GM19397 (cell line): Measurements from ENCODE around the gene PSD4.
A peak's percentile ranks its signal among the peaks of the same experiment; 100 is the strongest.

Experiments
- ATAC-seq: cut with Tn5 transposase; IDR thresholded peaks from one replicate; pipeline ENCODE4 v1.9.1; 2021; ENCODE audit warnings: mild to moderate bottlenecking, moderate library complexity; ENCODE audit not compliant: unreplicated experiment

Gene PSD4

GRCh38 chr2:113167115-113167932, 6.4 kb upstream of the PSD4 start:
- no peak for ATAC-seq

GRCh38 chr2:113167962-113168340, 5.8 kb upstream of the PSD4 start:
- ATAC-seq, result no peak

GRCh38 chr2:113169002-113169530, 4.7 kb upstream of the PSD4 start:
- ATAC-seq, result no peak

- ATAC-seq, result no peak
These were observed 4.2 kb upstream of the PSD4 start for GRCh38 chr2:113169586-113169985.

- ATAC-seq, result no peak
These were observed 2.3 kb upstream of the PSD4 start for GRCh38 chr2:113171334-113172075.

GRCh38 chr2:113172721-113173541, 840 bp upstream of the PSD4 start:
- no peak for ATAC-seq

GRCh38 chr2:113174376-113174750, 592 bp downstream of the PSD4 start:
- ATAC-seq, result no peak

- peak; percentile 62 for ATAC-seq
These were observed 1.4 kb downstream of the PSD4 start for GRCh38 chr2:113175042-113175628.

GRCh38 chr2:113175736-113176695, 2.2 kb downstream of the PSD4 start:
- ATAC-seq, result no peak

- ATAC-seq, result no peak
These were observed 3.1 kb downstream of the PSD4 start for GRCh38 chr2:113176696-113177355.

GRCh38 chr2:113178069-113178746, 4.4 kb downstream of the PSD4 start:
- no peak for ATAC-seq

GRCh38 chr2:113178891-113179290, 5.1 kb downstream of the PSD4 start:
- no peak for ATAC-seq

- no peak for ATAC-seq
These were observed 5.8 kb downstream of the PSD4 start for GRCh38 chr2:113179446-113180045.

- ATAC-seq, result no peak
These were observed 6.6 kb downstream of the PSD4 start for GRCh38 chr2:113180131-113180946.

- ATAC-seq, result no peak
These were observed 7.7 kb downstream of the PSD4 start for GRCh38 chr2:113181258-113182051.

- no peak for ATAC-seq
These were observed 8.9 kb downstream of the PSD4 start for GRCh38 chr2:113182471-113183260.
